Activated T-helper 1 cell treated with anti-CD3 and anti-CD28 coated beads, Interleukin-12 subunit alpha, Interleukin-12 subunit beta, Interleukin-2, Interleukin-4 antibody, amounts not matched to agents 30 ng/mL and 10 ng/mL and 1 ng/mL, durations not matched to agents 14 hours and 24 hours and 36 hours (primary cell): ENCODE data around the gene APPBP2. TPM values are rescaled to one million over a fixed set of nuclear protein-coding genes. Genes with fewer than 3 reads are reported as not detected.

Experiments
- total RNA-seq: library from RNA; stranded (reverse); gene quantifications from 2 replicates; pipeline ENCODE4 v1.2.3, GENCODE V29; 2022

Gene APPBP2
- total RNA-seq, 1 donor from 2014 or later = 23.4 TPM

Other genes with a start within 250 kb of the APPBP2 start
- 30.5 and 31.2 TPM in 2 replicates for gene USP32, start 134.1 kb downstream of the APPBP2 start, total RNA-seq
- not detected in 2 replicates for gene CHCT1, start 103.8 kb downstream of the APPBP2 start, total RNA-seq
- 18.6 and 19.7 TPM in 2 replicates for gene PPM1D, start 74.0 kb upstream of the APPBP2 start, total RNA-seq
- 8.3 and 8.5 TPM in 2 replicates for gene BCAS3, start 151.6 kb upstream of the APPBP2 start, total RNA-seq